ENCODE data around the gene NOC2L.
"Not testable (repeated sequence)": the region's sequence is repeated elsewhere in the genome, so short reads cannot be mapped to it uniquely, and the experiment has no call there.

Gene NOC2L

DNA sequence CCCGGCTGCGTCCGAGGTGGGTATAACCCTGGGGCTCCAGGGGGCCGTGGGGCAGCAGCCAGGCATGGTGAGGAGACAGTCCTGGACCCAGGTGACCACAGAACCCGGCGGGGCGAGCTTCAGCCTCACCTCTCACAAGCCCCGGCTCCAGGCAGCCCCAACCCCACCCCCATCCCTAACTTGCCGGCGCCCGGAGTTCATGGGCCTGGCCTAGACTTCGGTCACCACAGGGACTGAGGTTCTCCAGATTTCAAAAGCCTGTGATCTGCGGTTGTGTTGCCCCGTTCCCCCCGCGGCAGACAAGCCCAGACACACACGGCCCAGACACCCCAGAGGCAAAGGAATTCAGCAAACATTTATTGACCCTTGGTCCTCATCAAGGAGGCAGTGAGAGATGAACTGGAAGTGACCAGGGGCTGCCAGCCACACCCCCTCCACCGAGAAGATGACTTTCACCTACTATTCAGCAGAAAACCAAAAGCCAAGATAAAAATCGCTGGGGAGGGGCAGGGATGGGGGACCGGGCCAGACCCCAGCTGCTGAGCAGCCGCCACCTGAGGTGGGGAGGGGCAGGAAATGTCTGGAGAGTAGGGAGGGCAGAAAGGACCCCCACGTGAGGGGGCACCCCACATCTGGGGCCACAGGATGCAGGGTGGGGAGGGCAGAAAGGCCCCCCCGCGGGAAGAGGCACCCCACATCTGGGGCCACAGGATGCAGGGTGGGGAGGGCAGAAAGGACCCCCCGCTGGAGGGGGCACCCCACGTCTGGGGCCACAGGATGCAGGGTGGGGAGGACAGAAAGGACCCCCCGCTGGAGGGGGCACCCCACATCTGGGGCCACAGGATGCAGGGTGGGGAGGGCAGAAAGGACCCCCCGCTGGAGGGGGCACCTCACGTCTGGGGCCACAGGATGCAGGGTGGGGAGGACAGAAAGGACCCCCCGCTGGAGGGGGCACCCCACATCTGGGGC lies 36.9 kb upstream of the NOC2L start:
- intact Hi-C loops (cut with DNase I; ENCODE audit: low total_unique reads), result no loop called here
- TF ChIP-seq, protein P1, sequence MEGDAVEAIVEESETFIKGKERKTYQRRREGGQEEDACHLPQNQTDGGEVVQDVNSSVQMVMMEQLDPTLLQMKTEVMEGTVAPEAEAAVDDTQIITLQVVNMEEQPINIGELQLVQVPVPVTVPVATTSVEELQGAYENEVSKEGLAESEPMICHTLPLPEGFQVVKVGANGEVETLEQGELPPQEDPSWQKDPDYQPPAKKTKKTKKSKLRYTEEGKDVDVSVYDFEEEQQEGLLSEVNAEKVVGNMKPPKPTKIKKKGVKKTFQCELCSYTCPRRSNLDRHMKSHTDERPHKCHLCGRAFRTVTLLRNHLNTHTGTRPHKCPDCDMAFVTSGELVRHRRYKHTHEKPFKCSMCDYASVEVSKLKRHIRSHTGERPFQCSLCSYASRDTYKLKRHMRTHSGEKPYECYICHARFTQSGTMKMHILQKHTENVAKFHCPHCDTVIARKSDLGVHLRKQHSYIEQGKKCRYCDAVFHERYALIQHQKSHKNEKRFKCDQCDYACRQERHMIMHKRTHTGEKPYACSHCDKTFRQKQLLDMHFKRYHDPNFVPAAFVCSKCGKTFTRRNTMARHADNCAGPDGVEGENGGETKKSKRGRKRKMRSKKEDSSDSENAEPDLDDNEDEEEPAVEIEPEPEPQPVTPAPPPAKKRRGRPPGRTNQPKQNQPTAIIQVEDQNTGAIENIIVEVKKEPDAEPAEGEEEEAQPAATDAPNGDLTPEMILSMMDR (IDR thresholded peaks at IDR 0.05), result no peak
- Histone ChIP-seq H3K4me3 (no peak overlapping the region), H3K36me3 (peaks cover 0 to 3% (median 0%) of the 10 kb centered on the region in 3 donors), H3K27me3 (no peaks in the 10 kb centered on the region), H3K27ac (no peak overlapping the region), H3K4me1 (peaks cover 0 to 38% (median 15%) of the 10 kb centered on the region in 4 donors), H3K9me3 (peaks cover 0 to 16% (median 6%) of the 10 kb centered on the region in 3 donors)
- DNase-seq, result peak in 1 of 2 donors; percentile 64

DNA sequence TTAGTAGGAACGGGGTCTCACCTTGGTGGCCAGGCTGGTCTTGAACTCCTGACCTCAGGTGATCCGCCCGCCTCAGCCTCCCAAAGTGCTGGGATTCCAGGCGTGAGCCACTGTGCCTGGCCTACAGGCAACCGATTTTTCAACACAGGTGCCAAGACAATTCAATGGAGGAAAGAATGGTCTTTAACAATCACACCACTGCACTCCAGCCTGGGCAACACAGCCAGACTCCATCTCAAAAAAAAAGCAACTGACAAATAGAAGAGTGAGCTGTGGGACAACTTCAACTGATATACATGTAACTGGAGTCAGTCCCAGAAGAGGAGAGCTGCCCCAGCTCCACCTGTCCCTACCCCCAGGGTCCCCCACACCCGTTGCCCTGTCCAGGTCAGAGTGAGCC lies 35.5 kb upstream of the NOC2L start:
- Histone ChIP-seq H3K9me3 (peaks cover 0 to 23% (median 6%) of the 10 kb centered on the region in 3 donors), H3K4me1 (peaks cover 0 to 26% (median 14%) of the 10 kb centered on the region in 4 donors)
- H3K27me3 ChIP-seq; DNase-seq; H3K4me3 ChIP-seq; H3K36me3 ChIP-seq; intact Hi-C loops (cut with DNase I; ENCODE audit: low total_unique reads); H3K27ac ChIP-seq: not testable (repeated sequence)

DNA sequence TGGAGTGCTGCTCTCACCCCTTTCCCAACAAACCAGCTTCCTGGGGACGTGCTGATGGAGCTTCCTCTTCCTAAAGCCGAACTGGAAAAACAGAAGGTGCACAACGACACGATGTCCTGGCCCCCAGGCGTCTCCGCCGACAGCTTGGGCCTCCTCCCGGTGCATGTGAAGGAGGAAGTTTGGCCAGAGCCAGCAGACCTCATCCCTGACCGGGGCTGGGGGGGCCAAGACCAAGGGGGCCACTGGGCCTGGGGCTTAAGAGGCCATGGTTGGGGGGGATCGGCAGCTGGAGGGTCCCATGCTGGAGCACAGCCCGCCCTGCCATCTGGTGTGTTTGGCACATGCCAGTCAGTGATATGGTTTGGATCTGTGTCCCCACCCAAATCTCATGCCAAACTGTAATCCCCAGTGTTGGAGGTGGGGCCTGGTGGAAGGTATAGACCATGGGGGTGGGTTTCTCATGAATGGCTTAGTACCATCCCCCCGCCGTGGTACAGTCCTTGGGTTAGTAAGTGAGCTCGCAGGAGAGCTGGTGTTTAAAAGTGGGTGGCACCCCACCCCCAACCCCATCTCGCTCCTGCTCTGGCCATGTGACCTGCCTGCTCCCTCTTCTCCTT lies 34.4 kb upstream of the NOC2L start:
- no peaks in the 10 kb centered on the region for H3K27me3 ChIP-seq
- DNase-seq, result no peak
- no peak overlapping the region for H3K4me3 ChIP-seq
- H3K9me3 ChIP-seq, result peaks cover 0 to 23% (median 6%) of the 10 kb centered on the region in 3 donors
- peaks cover 0 to 17% (median 13%) of the 10 kb centered on the region in 4 donors for H3K4me1 ChIP-seq
- no peak overlapping the region for H3K27ac ChIP-seq
- peaks cover 0 to 3% (median 0%) of the 10 kb centered on the region in 3 donors for H3K36me3 ChIP-seq
- intact Hi-C loops (cut with DNase I; ENCODE audit: low total_unique reads), result no loop called here
- TF ChIP-seq, protein P1 (IDR thresholded peaks at IDR 0.05), result no peak

DNA sequence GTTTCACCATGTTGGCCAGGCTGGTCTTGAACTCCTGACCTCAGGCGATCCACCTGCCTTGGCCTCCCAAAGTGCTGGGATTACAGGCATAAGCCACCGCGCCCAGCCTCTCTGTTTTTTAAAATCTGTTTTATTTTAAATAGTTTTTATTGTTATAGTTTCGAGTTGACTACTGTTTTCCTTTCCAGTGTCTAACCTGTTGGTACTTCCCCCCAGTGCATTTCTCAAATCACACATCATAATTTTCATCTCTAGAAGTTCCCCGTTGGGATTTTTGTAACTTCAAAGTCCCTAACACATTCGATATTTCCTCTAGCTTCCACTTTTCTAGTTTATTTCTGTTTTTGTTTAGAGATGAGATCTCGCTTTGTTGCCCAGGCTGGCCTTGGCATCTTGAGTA lies 33.3 kb upstream of the NOC2L start:
- peaks cover 0 to 28% (median 6%) of the 10 kb centered on the region in 3 donors for H3K9me3 ChIP-seq
- peaks cover 0 to 3% (median 0%) of the 10 kb centered on the region in 3 donors for H3K36me3 ChIP-seq
- H3K27ac ChIP-seq, result no peak overlapping the region
- TF ChIP-seq, protein P1 (IDR thresholded peaks at IDR 0.05), result no peak
- H3K4me1 ChIP-seq, result peaks cover 0 to 6% (median 1%) of the 10 kb centered on the region in 4 donors
- DNase-seq, result no peak
- no peaks in the 10 kb centered on the region for H3K27me3 ChIP-seq
- intact Hi-C loops (cut with DNase I; ENCODE audit: low total_unique reads), result no loop called here
- no peak overlapping the region for H3K4me3 ChIP-seq

DNA sequence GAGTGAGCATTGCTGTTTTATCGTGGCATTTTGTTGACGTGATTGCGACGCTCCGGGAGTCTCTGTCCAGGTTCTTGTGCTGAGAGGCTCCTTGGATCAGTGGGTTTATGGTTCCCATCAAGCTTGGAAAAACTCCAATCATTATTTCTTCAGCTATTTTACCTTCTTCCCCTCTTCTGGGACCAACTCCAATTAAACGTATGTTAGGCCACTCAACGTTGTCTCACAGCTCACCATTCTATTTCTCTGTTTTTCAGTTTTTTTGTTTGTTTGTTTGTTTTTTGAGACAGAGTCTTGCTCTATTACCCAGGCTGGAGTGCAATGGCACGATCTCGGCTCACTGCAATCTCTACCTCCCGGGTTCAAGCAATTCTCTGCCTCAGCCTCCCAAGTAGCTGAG lies 32.8 kb upstream of the NOC2L start:
- TF ChIP-seq, protein P1 (IDR thresholded peaks at IDR 0.05), result no peak
- Histone ChIP-seq H3K4me1 (peaks cover 0 to 5% (median 0%) of the 10 kb centered on the region in 4 donors), H3K9me3 (peaks cover 0 to 28% (median 6%) of the 10 kb centered on the region in 3 donors), H3K27me3 (no peaks in the 10 kb centered on the region), H3K4me3 (no peak overlapping the region), H3K27ac (no peak overlapping the region), H3K36me3 (peaks cover 0 to 3% (median 0%) of the 10 kb centered on the region in 3 donors)
- intact Hi-C loops (cut with DNase I; ENCODE audit: low total_unique reads), result no loop called here
- DNase-seq, result no peak

DNA sequence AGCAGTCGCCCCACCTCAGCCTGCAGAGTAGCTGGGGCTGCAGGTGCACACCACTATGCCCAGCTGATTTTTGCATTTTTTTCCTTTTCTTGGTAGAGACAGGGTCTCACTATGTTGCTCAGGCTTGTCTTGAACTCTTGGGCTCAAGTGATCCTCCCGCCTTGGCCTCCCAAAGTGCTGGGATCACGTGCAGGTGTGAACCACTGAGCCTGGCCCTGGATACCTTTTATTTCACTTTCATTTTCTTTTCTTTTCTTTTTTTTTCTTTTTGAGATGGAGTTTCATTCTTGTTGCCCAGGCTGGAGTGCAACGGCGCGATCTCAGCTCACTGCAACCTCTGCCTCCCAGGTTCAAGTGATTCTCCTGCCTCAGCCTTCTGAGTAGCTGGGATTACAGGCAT lies 32.2 kb upstream of the NOC2L start:
- H3K27ac ChIP-seq; H3K4me3 ChIP-seq; intact Hi-C loops (cut with DNase I; ENCODE audit: low total_unique reads); H3K4me1 ChIP-seq; H3K27me3 ChIP-seq; DNase-seq; H3K36me3 ChIP-seq: not testable (repeated sequence)
- H3K9me3 ChIP-seq, result peaks cover 0 to 28% (median 6%) of the 10 kb centered on the region in 3 donors

DNA sequence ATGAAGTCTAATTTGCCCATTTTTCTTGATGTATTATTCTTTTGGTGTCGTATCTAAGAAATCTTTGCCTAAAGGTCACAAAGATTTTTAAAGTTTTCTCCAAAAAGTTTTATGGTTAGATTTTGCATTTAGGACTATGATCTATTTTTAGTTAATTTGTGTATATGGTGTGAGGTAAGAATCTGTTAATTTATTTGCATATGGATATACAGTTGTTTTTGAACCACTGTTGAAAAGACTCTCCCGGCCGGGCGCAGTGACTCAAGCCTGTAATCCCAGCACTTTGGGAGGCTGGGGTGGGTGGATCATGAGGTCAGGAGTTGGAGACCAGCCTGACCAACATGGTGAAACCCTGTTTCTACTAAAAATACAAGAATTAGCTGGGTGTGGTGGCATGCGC lies 29.0 kb upstream of the NOC2L start:
- H3K27me3 ChIP-seq; H3K4me1 ChIP-seq; H3K27ac ChIP-seq; intact Hi-C loops (cut with DNase I; ENCODE audit: low total_unique reads); H3K36me3 ChIP-seq; H3K4me3 ChIP-seq; DNase-seq: not testable (repeated sequence)
- H3K9me3 ChIP-seq, result peaks cover 0 to 28% (median 6%) of the 10 kb centered on the region in 3 donors
